HG03045 (cell line): ENCODE results near the gene LAPTM5.

Source experiments
- ATAC-seq: cut with Tn5 transposase; IDR thresholded peaks from one replicate; pipeline ENCODE4 v1.9.1; 2021; ENCODE audit warnings: mild to moderate bottlenecking, moderate library complexity; ENCODE audit not compliant: unreplicated experiment

LAPTM5 gene

GRCh38 chr1:30745156-30745833 is 12.3 kb downstream of the LAPTM5 start:
- no peak for ATAC-seq

- ATAC-seq: peak; percentile 26
Observed at GRCh38 chr1:30744060-30744756, 13.4 kb downstream of the LAPTM5 start.

GRCh38 chr1:30743584-30744059 is 14.0 kb downstream of the LAPTM5 start:
- no peak for ATAC-seq

GRCh38 chr1:30742963-30743559 is 14.5 kb downstream of the LAPTM5 start:
- ATAC-seq: no peak

GRCh38 chr1:30742300-30742962 is 15.1 kb downstream of the LAPTM5 start:
- no peak for ATAC-seq

GRCh38 chr1:30741239-30741894 is 16.2 kb downstream of the LAPTM5 start:
- no peak for ATAC-seq

- ATAC-seq: no peak
Observed at GRCh38 chr1:30740251-30741238, 17.0 kb downstream of the LAPTM5 start.

GRCh38 chr1:30739601-30740000 is 18.0 kb downstream of the LAPTM5 start:
- no peak for ATAC-seq

GRCh38 chr1:30738715-30739559 is 18.6 kb downstream of the LAPTM5 start:
- ATAC-seq: no peak

GRCh38 chr1:30738040-30738714 is 19.4 kb downstream of the LAPTM5 start:
- no peak for ATAC-seq

GRCh38 chr1:30737357-30738039 is 20.1 kb downstream of the LAPTM5 start:
- no peak for ATAC-seq

GRCh38 chr1:30735668-30736498 is 21.7 kb downstream of the LAPTM5 start:
- no peak for ATAC-seq

GRCh38 chr1:30735124-30735523 is 22.4 kb downstream of the LAPTM5 start:
- no peak for ATAC-seq

- ATAC-seq: no peak
Observed at GRCh38 chr1:30734580-30734979, 23.0 kb downstream of the LAPTM5 start.

- no peak for ATAC-seq
Observed at GRCh38 chr1:30734106-30734505, 23.5 kb downstream of the LAPTM5 start.

GRCh38 chr1:30733493-30733892 is 24.1 kb downstream of the LAPTM5 start:
- no peak for ATAC-seq
